Heart left ventricle (tissue), 16 donors: Measurements from ENCODE around the gene TOP3B. TPM values are rescaled to one million over a fixed set of nuclear protein-coding genes. Genes with fewer than 3 reads are reported as not detected.
A peak's percentile ranks its signal among the peaks of the same experiment; 100 is the strongest.

Source experiments
- ATAC-seq, 4 donors: fragments of 200-7000 bp; cut with Tn5 transposase; one replicate each; pipeline ENCODE4 v1.9.1; 2020 to 2022; ENCODE audit warnings: moderate library complexity in 4 of 4, mild to moderate bottlenecking in 3 of 4, moderate number of reproducible peaks in 1 of 4
- DNase-seq, 5 donors: peaks; one replicate each; pipeline ENCODE4 v3.0.0-alpha.2; 2020
- H3K27ac ChIP-seq, 12 donors: fragments of 200-600 bp; sonication (generic) in 4 of 12; one replicate each; pipeline versions ENCODE4 v1.5.0 to v1.8.0; 2016 to 2022; ENCODE audit warnings: mild to moderate bottlenecking in 2 of 12
- H3K27me3 ChIP-seq, 9 donors: fragments of 200-600 bp; sonication (generic) in 2 of 9; one replicate each; pipeline versions ENCODE4 v1.5.1 to v1.8.0; 2016 to 2022; ENCODE audit warnings: mild to moderate bottlenecking in 3 of 9
- H3K36me3 ChIP-seq, 9 donors: fragments of 200-600 bp; sonication (generic) in 2 of 9; one replicate each; pipeline versions ENCODE4 v1.5.0 to v1.8.0; 2018 to 2022; ENCODE audit warnings: mild to moderate bottlenecking in 2 of 9
- H3K4me1 ChIP-seq, 12 donors: fragments of 200-600 bp; sonication (generic) in 4 of 12; one replicate each; pipeline versions ENCODE4 v1.5.0 to v1.8.0; 2016 to 2022; ENCODE audit warnings: mild to moderate bottlenecking in 3 of 12
- H3K4me3 ChIP-seq, 12 donors: fragments of 200-600 bp; sonication (generic) in 4 of 12; one replicate each; pipeline versions ENCODE4 v1.5.0 to v1.8.0; 2017 to 2022; ENCODE audit warnings: mild to moderate bottlenecking in 9 of 12, moderate library complexity in 4 of 12
- H3K9me3 ChIP-seq, 12 donors: fragments of 200-600 bp; sonication (generic) in 4 of 12; one replicate each; pipeline versions ENCODE4 v1.5.0 to v1.8.0; 2016 to 2022; ENCODE audit warnings: mild to moderate bottlenecking in 1 of 12
- POLR2A ChIP-seq, 2 donors: fragments of 450-650 bp; IDR thresholded peaks; one replicate each; pipeline ENCODE4 v1.6.1; 2017; ENCODE audit warnings: antibody characterized with exemption in 2 of 2, mild to moderate bottlenecking in 2 of 2, moderate library complexity in 2 of 2
- WGBS, 4 donors: extraction: QIAGEN DNeasy Blood & Tissue Kit in 2 of 4; methylation state at CpG; one replicate each; pipeline versions ENCODE4 v1.1.5 to v1.1.7; 2013 to 2018; 5-methylcytosine and 5-hydroxymethylcytosine counted together
- intact Hi-C, 10 donors: fragments of 100-400 bp; cut with DNase I; formaldehyde crosslinking; loops; one replicate each; pipeline versions ENCODE4 v1.11.1 to v1.14.2; 2022
- polyA plus RNA-seq, 2 donors: library from polyadenylated mRNA; stranded (reverse); fragments of 200-250 nt; gene quantifications; one replicate each; pipeline ENCODE4 v1.2.3, GENCODE V29; 2013
- total RNA-seq, 9 donors: library from RNA; depleted of rRNA in 2 of 9; stranded (reverse); fragments of >200 nt in 2 of 9; fragmentation: NEBNext Ultra II Directional in 3 of 9; extraction: Animal tissue kit (Norgen Biotek cat#: 25700) in 3 of 9; gene quantifications; one replicate each; pipeline versions ENCODE4 v1.1.0 to v1.2.4, GENCODE V29; 2016 to 2023
- TF ChIP-seq, protein P1 (sequence below), 12 donors: fragments of 200-600 bp; sonication (generic) in 4 of 12; IDR thresholded peaks; one replicate each; pipeline versions ENCODE4 v1.5.0 to v1.8.0; 2018 to 2022; ENCODE audit warnings: antibody characterized with exemption in 12 of 12, mild to moderate bottlenecking in 5 of 12
- donor health status: ischemic (EF 13 %, LVEDD 7.1; RV severe dilation, severe dysfunction).
- donor health status: healthy with polysubstance abuse.
- donor health status: DM: no; HTN: yes; CAD: no.
- donor health status: DM: no; HTN: no; CAD: no.
- donor health status: ischemic (EF 25% LVEDD 6.9; RV normal size, moderate dysfunction).
- donor health status: ischemic (EF 25% LVEDD 5.7; RV mildly dilated, moderate dysfunction).
- donor health status: healthy.
- donor health status: DM: yes; HTN: yes; CAD: no.
- donor health status: ischemic (EF 35%, LVEDD 5.7; RV mildly dilated, moderate dysfunction).
- donor health status: nonischemic (EF 11% LVEDD 7.7; RV severe dilation, severe dysfunction).
- donor health status: DM: yes; HTN: yes; CAD: no.
- donor health status: PGD.
- donor health status: ischemic (EF 29% LVEDD 5.4; RV normal size, mild dysfunction).
- donor health status: nonischemic (EF 23%, LVEDD 6.1; RV moderate dilation, normal function).

TOP3B gene
- total and polyA plus RNA-seq, 11 donors: 9.5 to 12.9 (median 11.1) TPM

DNA sequence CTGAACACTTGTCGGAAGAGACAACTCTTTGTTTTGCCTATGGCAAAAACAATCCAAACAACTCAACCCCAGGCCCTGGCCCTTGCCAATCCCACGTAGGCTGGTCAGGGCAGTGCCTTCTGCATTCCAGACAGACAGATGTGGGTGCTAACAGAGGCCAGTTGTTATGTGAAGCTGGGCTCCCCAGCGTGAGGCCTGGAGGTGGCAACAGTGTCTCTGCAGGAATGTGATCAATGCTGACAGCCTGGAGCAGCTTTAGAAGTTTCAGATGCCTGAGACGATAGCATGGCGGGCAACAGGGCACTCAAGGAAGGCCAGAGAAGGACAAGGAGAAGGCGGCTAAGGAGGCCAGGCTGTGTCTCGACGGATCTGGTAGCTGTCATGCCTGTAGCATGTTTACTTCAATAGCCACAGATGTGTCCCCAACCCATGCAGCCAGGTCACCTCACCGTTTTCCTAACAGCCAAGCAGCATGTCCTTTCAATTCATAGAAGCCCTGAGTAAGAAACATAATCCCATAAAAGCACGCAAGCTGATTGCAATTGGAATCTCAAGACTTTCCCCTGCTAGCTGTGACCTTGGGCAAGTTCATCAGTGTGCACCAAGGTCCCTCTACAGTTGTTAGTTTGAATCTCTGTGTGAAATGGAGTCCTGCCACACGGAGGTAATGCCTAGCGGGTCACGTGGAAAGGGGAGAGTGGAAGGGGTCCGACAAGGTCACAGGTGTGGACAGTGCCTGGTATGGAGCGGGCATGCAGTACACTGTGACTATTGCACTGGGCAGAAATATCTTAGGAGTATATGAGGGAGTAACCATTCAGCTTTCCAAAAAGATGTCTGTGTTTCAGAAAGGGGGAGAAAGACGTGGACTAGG lies 15.7 kb downstream of the TOP3B start:
- no peak overlapping the region for H3K4me3 ChIP-seq
- ATAC-seq: no peak
- intact Hi-C loops: loop anchor here in 1 of 10 donors (5.0 kb wide), 1 partner anchor 40 kb away; no protein-coding TSS in a partner anchor
- 80 to 90% (median 87%) methylated on average over 16 of the region's 16 CpGs for WGBS, 4 donors
- peaks cover 0 to 100% (median 98%) of the 10 kb centered on the region in 9 donors for H3K36me3 ChIP-seq
- peak in 1 of 5 donors; percentile 13 for DNase-seq
- no peaks in the 10 kb centered on the region for H3K4me1 ChIP-seq
- TF ChIP-seq, protein P1, sequence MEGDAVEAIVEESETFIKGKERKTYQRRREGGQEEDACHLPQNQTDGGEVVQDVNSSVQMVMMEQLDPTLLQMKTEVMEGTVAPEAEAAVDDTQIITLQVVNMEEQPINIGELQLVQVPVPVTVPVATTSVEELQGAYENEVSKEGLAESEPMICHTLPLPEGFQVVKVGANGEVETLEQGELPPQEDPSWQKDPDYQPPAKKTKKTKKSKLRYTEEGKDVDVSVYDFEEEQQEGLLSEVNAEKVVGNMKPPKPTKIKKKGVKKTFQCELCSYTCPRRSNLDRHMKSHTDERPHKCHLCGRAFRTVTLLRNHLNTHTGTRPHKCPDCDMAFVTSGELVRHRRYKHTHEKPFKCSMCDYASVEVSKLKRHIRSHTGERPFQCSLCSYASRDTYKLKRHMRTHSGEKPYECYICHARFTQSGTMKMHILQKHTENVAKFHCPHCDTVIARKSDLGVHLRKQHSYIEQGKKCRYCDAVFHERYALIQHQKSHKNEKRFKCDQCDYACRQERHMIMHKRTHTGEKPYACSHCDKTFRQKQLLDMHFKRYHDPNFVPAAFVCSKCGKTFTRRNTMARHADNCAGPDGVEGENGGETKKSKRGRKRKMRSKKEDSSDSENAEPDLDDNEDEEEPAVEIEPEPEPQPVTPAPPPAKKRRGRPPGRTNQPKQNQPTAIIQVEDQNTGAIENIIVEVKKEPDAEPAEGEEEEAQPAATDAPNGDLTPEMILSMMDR (IDR thresholded peaks at IDR 0.05): no peak
- no peak for TF ChIP-seq POLR2A (IDR thresholded peaks at IDR 0.05)
- H3K27me3 ChIP-seq: no peaks in the 10 kb centered on the region
- no peaks in the 10 kb centered on the region for H3K9me3 ChIP-seq
- H3K27ac ChIP-seq: no peak overlapping the region

DNA sequence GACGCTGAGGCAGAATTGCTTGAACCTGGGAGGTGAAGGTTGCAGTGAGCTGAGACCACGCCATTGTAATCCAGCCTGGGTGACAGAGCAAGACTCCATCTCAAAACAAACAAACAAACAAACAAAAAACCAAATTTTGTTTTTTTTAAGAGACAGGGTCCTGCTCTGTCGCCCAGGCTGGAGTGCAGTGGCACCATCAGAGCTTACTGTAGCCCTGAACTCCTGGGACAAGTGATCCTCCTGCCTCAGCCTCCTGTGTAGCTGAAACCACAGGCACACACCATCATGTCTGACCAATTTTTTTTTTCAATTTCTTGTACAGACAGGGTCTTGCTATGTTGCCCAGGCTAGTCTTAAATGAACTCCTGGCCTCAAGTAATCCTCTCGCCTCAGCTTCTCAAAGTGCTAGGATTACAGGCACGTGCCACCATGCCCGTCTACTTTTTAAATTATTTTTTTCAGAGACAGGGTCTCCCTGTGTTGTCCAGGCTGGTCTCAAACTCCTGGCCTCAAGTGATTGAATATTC lies 16.8 kb downstream of the TOP3B start:
- Histone ChIP-seq H3K27me3 (no peaks in the 10 kb centered on the region), H3K4me1 (peaks cover 0 to 3% (median 0%) of the 10 kb centered on the region in 12 donors), H3K27ac (no peak overlapping the region), H3K36me3 (peaks cover 0 to 100% (median 97%) of the 10 kb centered on the region in 9 donors), H3K9me3 (no peaks in the 10 kb centered on the region), H3K4me3 (no peak overlapping the region)
- no peak for TF ChIP-seq POLR2A (IDR thresholded peaks at IDR 0.05)
- TF ChIP-seq, protein P1 (IDR thresholded peaks at IDR 0.05): no peak
- ATAC-seq (no peak), DNase-seq (no peak)
- intact Hi-C loops: loop anchor here in 1 of 10 donors (5.0 kb wide), 1 partner anchor 39 kb away; no protein-coding TSS in a partner anchor
- 96 to 98% (median 96%) methylated on average over 6 of the region's 6 CpGs for WGBS, 4 donors

DNA sequence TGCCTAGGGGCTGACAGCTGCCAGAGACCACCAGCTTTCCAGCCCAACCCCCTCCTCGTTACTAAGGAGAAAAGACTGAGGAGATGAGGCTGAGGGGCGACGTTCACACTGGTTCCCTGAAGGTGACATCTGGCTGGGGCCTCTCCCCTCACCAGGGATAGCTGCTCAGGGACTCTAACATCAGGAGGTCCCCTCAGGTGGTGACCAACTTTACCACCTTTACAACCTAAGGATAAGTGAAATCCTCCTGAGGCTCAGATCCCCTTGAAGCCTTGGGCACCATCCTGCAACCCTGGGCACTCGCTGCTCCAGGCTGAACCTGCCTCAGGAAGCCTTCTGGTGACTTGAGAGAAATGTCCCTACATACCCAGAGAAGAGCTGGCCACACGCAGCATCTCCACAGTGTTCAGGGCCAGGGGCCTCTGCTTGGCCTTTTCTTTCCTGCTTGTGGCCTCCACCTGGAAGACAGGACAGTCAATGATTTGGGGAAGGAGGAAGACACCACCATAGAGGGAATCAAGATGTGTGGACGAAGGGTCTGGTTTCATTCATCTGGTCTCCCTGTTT lies 17.6 kb downstream of the TOP3B start:
- peaks cover 0 to 3% (median 0%) of the 10 kb centered on the region in 12 donors for H3K4me1 ChIP-seq
- peaks cover 0 to 100% (median 95%) of the 10 kb centered on the region in 9 donors for H3K36me3 ChIP-seq
- ATAC-seq: no peak
- 93 to 97% (median 96%) methylated on average over 4 to 6 of the region's 6 CpGs for WGBS, 4 donors
- no peak overlapping the region for H3K27ac ChIP-seq
- no peak for DNase-seq
- no peaks in the 10 kb centered on the region for H3K27me3 ChIP-seq
- intact Hi-C loops: loop anchor here in 1 of 10 donors (5.0 kb wide), 1 partner anchor 38 kb away; no protein-coding TSS in a partner anchor
- H3K4me3 ChIP-seq: no peak overlapping the region
- no peak for TF ChIP-seq POLR2A (IDR thresholded peaks at IDR 0.05)
- TF ChIP-seq, protein P1 (IDR thresholded peaks at IDR 0.05): no peak
- no peaks in the 10 kb centered on the region for H3K9me3 ChIP-seq

DNA sequence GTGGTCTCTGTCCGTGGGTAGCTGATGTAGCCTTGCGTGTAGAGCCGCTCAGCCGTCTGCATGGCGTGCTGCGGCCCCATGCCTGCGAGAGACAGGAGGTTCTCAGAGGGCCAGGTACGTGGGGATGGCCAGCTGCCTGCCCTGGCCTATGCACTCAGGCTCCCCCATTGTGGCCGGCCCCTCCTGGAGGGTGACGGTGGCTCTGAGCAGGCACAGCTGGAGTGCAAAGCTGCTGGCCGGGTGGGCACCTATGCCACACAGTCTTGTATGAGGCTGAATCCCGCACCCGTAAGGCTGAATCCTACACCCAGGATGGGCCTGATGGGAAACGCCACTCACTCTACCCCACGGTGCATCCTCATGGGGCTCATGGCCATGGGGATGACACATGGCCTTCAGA lies 18.4 kb downstream of the TOP3B start:
- no peak for TF ChIP-seq POLR2A (IDR thresholded peaks at IDR 0.05)
- H3K4me3 ChIP-seq: no peak overlapping the region
- H3K9me3 ChIP-seq: no peaks in the 10 kb centered on the region
- intact Hi-C loops: no loop called here
- no peak overlapping the region for H3K27ac ChIP-seq
- 95 to 98% (median 95%) methylated on average over 15 of the region's 15 CpGs; no CpG with 5 or more reads in 1 of the 4 donors for WGBS, 4 donors
- no peak for ATAC-seq
- DNase-seq: no peak
- H3K4me1 ChIP-seq: peaks cover 0 to 3% (median 0%) of the 10 kb centered on the region in 12 donors
- peaks cover 0 to 100% (median 92%) of the 10 kb centered on the region in 9 donors for H3K36me3 ChIP-seq
- H3K27me3 ChIP-seq: no peaks in the 10 kb centered on the region
